Loucy (cell line): ENCODE measurements around the gene UAP1L1.

Experiments used
- H2AFZ ChIP-seq: fragments of 200-600 bp; sonication (generic); 2 replicates; pipeline ENCODE4 v1.6.0; 2016; ENCODE audit warnings: antibody characterized with exemption, mild to moderate bottlenecking, low read length, moderate library complexity
- H3F3A ChIP-seq: fragments of 200-600 bp; 2 replicates; pipeline ENCODE4 v1.6.0; 2016; ENCODE audit warnings: antibody characterized with exemption, low read depth, mild to moderate bottlenecking
- H3K27me3 ChIP-seq: fragments of 200-600 bp; sonication (generic); 2 replicates; pipeline ENCODE4 v1.6.1; 2014; ENCODE audit warnings: low read length, mild to moderate bottlenecking; ENCODE audit not compliant: insufficient read depth, poor library complexity, severe bottlenecking
- H3K36me3 ChIP-seq: fragments of 200-600 bp; sonication (generic); 2 replicates; pipeline ENCODE4 v1.6.1; 2016; ENCODE audit warnings: low read length; ENCODE audit not compliant: insufficient read depth
- H3K4me1 ChIP-seq: fragments of 200-600 bp; sonication (generic); 2 replicates; pipeline ENCODE4 v1.5.1; 2014; ENCODE audit warnings: low read length, mild to moderate bottlenecking; ENCODE audit not compliant: insufficient read depth, poor library complexity, severe bottlenecking
- H3K4me2 ChIP-seq: fragments of 200-600 bp; sonication (generic); 2 replicates; pipeline ENCODE4 v1.6.0; 2014; ENCODE audit warnings: antibody characterized with exemption, low read length, low read depth, mild to moderate bottlenecking; ENCODE audit not compliant: poor library complexity, severe bottlenecking
- H3K4me3 ChIP-seq: fragments of 200-600 bp; sonication (generic); 2 replicates; pipeline ENCODE4 v1.5.1; 2014; ENCODE audit warnings: low read length, mild to moderate bottlenecking, mixed read lengths; ENCODE audit not compliant: poor library complexity, severe bottlenecking
- H3K79me2 ChIP-seq: fragments of 200-600 bp; sonication (generic); 2 replicates; pipeline ENCODE4 v1.6.1; 2014; ENCODE audit warnings: low read length; ENCODE audit not compliant: insufficient read depth
- H3K9ac ChIP-seq: fragments of 200-600 bp; sonication (generic); 2 replicates; pipeline ENCODE4 v1.6.0; 2014; ENCODE audit warnings: mild to moderate bottlenecking, low read depth, low read length, moderate library complexity; ENCODE audit not compliant: poor library complexity, severe bottlenecking
- H3K9me2 ChIP-seq: fragments of 200-600 bp; sonication (generic); replicated peaks from 2 replicates; pipeline ENCODE4 v1.6.1; 2016; ENCODE audit warnings: low read depth, low read length, mixed read lengths
- H3K9me3 ChIP-seq: fragments of 200-600 bp; sonication (generic); 2 replicates; pipeline ENCODE4 v1.6.1; 2014; ENCODE audit warnings: mild to moderate bottlenecking, antibody characterized with exemption, low read length, low read depth; ENCODE audit not compliant: insufficient read depth
- H4K20me1 ChIP-seq: fragments of 200-600 bp; sonication (generic); 2 replicates; pipeline ENCODE4 v1.6.0; 2014; ENCODE audit warnings: antibody characterized with exemption, low read length, mild to moderate bottlenecking; ENCODE audit not compliant: insufficient read depth, poor library complexity, severe bottlenecking
- CTCF ChIP-seq: fragments of 200-600 bp; sonication (generic); conservative IDR thresholded peaks from 2 replicates; pipeline ENCODE4 v1.5.1; 2014; ENCODE audit warnings: mild to moderate bottlenecking, antibody characterized with exemption, low read length
- EZH2phosphoT487 ChIP-seq: fragments of 200-600 bp; IDR thresholded peaks from 2 replicates; pipeline ENCODE4 v1.6.1; 2018; ENCODE audit warnings: antibody characterized with exemption, mild to moderate bottlenecking, moderate library complexity, borderline replicate concordance

UAP1L1 gene

GRCh38 chr9:137063311-137064026, 13.8 kb upstream of the UAP1L1 start:
- Histone ChIP-seq H3K79me2 (peaks cover 30% of the 10 kb centered on the region), H2AFZ (no peak overlapping the region), H3K27me3 (no peaks in the 10 kb centered on the region), H3F3A (peaks cover 3% of the 10 kb centered on the region; the same call in 1 of the 2 replicates), H3K9me3 (no peaks in the 10 kb centered on the region), H3K9me2 (no peaks in the 10 kb centered on the region), H3K4me2 (no peak overlapping the region), H3K36me3 (peaks cover 9% of the 10 kb centered on the region; the same call in 1 of the 2 replicates), H3K4me3 (no peak overlapping the region), H3K4me1 (peaks cover 10% of the 10 kb centered on the region), H4K20me1 (peaks cover 23% of the 10 kb centered on the region), H3K9ac (no peak overlapping the region)
- TF ChIP-seq EZH2phosphoT487 (no peak), CTCF (no peak)

- Histone ChIP-seq H4K20me1 (peaks cover 31% of the 10 kb centered on the region), H3K79me2 (peaks cover 37% of the 10 kb centered on the region), H3K4me2 (no peak overlapping the region), H2AFZ (no peak overlapping the region), H3K4me1 (peaks cover 14% of the 10 kb centered on the region), H3K9me3 (no peaks in the 10 kb centered on the region), H3K36me3 (peaks cover 9% of the 10 kb centered on the region; the same call in 1 of the 2 replicates), H3K9ac (no peak overlapping the region), H3K27me3 (no peaks in the 10 kb centered on the region), H3K4me3 (no peak overlapping the region), H3K9me2 (no peaks in the 10 kb centered on the region), H3F3A (peaks cover 3% of the 10 kb centered on the region; the same call in 1 of the 2 replicates)
- TF ChIP-seq CTCF: peak; percentile 80
- TF ChIP-seq EZH2phosphoT487: no peak
These were observed 13.1 kb upstream of the UAP1L1 start for GRCh38 chr9:137064027-137064879.

- Histone ChIP-seq H3F3A (peaks cover 3% of the 10 kb centered on the region; the same call in 1 of the 2 replicates), H3K9me3 (no peaks in the 10 kb centered on the region), H3K36me3 (peaks cover 9% of the 10 kb centered on the region; the same call in 1 of the 2 replicates), H4K20me1 (peaks cover 36% of the 10 kb centered on the region), H3K9me2 (no peaks in the 10 kb centered on the region), H3K27me3 (no peaks in the 10 kb centered on the region), H3K9ac (no peak overlapping the region), H3K4me2 (no peak overlapping the region), H3K4me1 (peaks cover 14% of the 10 kb centered on the region), H3K79me2 (peaks cover 43% of the 10 kb centered on the region), H2AFZ (no peak overlapping the region), H3K4me3 (no peak overlapping the region)
- no peak for TF ChIP-seq CTCF
- TF ChIP-seq EZH2phosphoT487: no peak
These were observed 12.5 kb upstream of the UAP1L1 start for GRCh38 chr9:137064880-137065164.
